H9 (cell line): ENCODE results near the gene ATXN3L. TPM values are rescaled to one million over a fixed set of nuclear protein-coding genes. Genes with fewer than 3 reads are reported as not detected.

Source experiments
- DNase-seq: peaks from one replicate; pipeline ENCODE4 v3.0.0-alpha.2; 2017
- H2AFZ ChIP-seq: one replicate; pipeline ENCODE4 v1.6.1; 2013; ENCODE audit warnings: mild to moderate bottlenecking, low read length, control low read depth, moderate library complexity
- H2AK5ac ChIP-seq: 2 replicates; pipeline ENCODE4 v1.6.1; 2013; ENCODE audit warnings: low read length, control low read depth, mixed read lengths; ENCODE audit not compliant: insufficient read length
- H2BK120ac ChIP-seq: one replicate; pipeline ENCODE4 v1.6.1; 2013; ENCODE audit warnings: low read depth, mild to moderate bottlenecking, low read length, control low read depth, inconsistent platforms; ENCODE audit not compliant: poor library complexity, severe bottlenecking
- H2BK12ac ChIP-seq: 2 replicates; pipeline ENCODE4 v1.6.1; 2013; ENCODE audit warnings: low read length, control low read depth, mixed read lengths, low read depth; ENCODE audit not compliant: insufficient read length
- H2BK15ac ChIP-seq: 2 replicates; pipeline ENCODE4 v1.6.1; 2013; ENCODE audit warnings: low read depth, low read length, control low read depth
- H2BK20ac ChIP-seq: one replicate; pipeline ENCODE4 v1.6.1; 2013; ENCODE audit warnings: low read depth, mild to moderate bottlenecking, low read length, control low read depth, inconsistent platforms; ENCODE audit not compliant: poor library complexity, severe bottlenecking
- H2BK5ac ChIP-seq: 2 replicates; pipeline ENCODE4 v1.6.1; 2013; ENCODE audit warnings: low read length, control low read depth, mixed read lengths; ENCODE audit not compliant: insufficient read length
- H3K14ac ChIP-seq: 2 replicates; pipeline ENCODE4 v1.6.1; 2013; ENCODE audit warnings: low read length, control low read depth; ENCODE audit not compliant: insufficient read depth
- H3K18ac ChIP-seq: 2 replicates; pipeline ENCODE4 v1.6.1; 2013; ENCODE audit warnings: low read depth, mild to moderate bottlenecking, mixed read lengths, low read length, control low read depth; ENCODE audit not compliant: insufficient read length
- H3K23ac ChIP-seq: 2 replicates; pipeline ENCODE4 v1.6.1; 2013; ENCODE audit warnings: low read length, control low read depth, mixed read lengths, low read depth; ENCODE audit not compliant: insufficient read length
- H3K23me2 ChIP-seq: 2 replicates; pipeline ENCODE4 v1.6.1; 2013; ENCODE audit warnings: low read depth, mild to moderate bottlenecking, mixed read lengths, low read length, control low read depth; ENCODE audit not compliant: insufficient read length, poor library complexity, severe bottlenecking
- H3K27ac ChIP-seq: 2 replicates; pipeline ENCODE4 v1.5.1; 2013; ENCODE audit warnings: low read length, control low read depth, mixed read lengths, low read depth; ENCODE audit not compliant: insufficient read length
- H3K27me3 ChIP-seq: 2 replicates; pipeline ENCODE4 v1.6.1; 2013; ENCODE audit warnings: low read length, control low read depth, inconsistent platforms; ENCODE audit not compliant: insufficient read depth
- H3K4ac ChIP-seq: 2 replicates; pipeline ENCODE4 v1.6.1; 2013; ENCODE audit warnings: low read depth, mild to moderate bottlenecking, control low read depth, inconsistent platforms, low read length, moderate library complexity
- H3K4me1 ChIP-seq: 2 replicates; pipeline ENCODE4 v1.6.1; 2013; ENCODE audit warnings: low read length, control low read depth, inconsistent platforms; ENCODE audit not compliant: insufficient read depth
- H3K4me2 ChIP-seq: 2 replicates; pipeline ENCODE4 v1.6.1; 2013; ENCODE audit warnings: low read length, control low read depth, mixed read lengths; ENCODE audit not compliant: insufficient read length, insufficient read depth
- H3K56ac ChIP-seq: 2 replicates; pipeline ENCODE4 v1.6.1; 2013; ENCODE audit warnings: low read depth, mild to moderate bottlenecking, mixed read lengths, low read length, control low read depth; ENCODE audit not compliant: insufficient read length
- H3K79me1 ChIP-seq: 2 replicates; pipeline ENCODE4 v1.6.1; 2013; ENCODE audit warnings: low read depth, mild to moderate bottlenecking, moderate library complexity, low read length, control low read depth, inconsistent platforms; ENCODE audit not compliant: insufficient read depth, poor library complexity, severe bottlenecking
- H3K79me2 ChIP-seq: 2 replicates; pipeline ENCODE4 v1.6.1; 2013; ENCODE audit warnings: low read length, control low read depth, inconsistent platforms; ENCODE audit not compliant: insufficient read depth
- H3K9ac ChIP-seq: 2 replicates; pipeline ENCODE4 v1.6.1; 2013; ENCODE audit warnings: low read length, control low read depth, mixed read lengths; ENCODE audit not compliant: insufficient read length; ENCODE audit errors: extremely low read depth
- H3K9me3 ChIP-seq: one replicate; pipeline ENCODE4 v1.6.1; 2013; ENCODE audit warnings: low read depth, low read length, inconsistent platforms; ENCODE audit not compliant: control insufficient read depth
- H3T11ph ChIP-seq: one replicate; pipeline ENCODE4 v1.6.1; 2013; ENCODE audit warnings: mild to moderate bottlenecking, low read length, control low read depth, inconsistent platforms
- H4K20me1 ChIP-seq: one replicate; pipeline ENCODE4 v1.6.1; 2013; ENCODE audit not compliant: control insufficient read depth, insufficient read length, insufficient read depth
- H4K5ac ChIP-seq: 2 replicates; pipeline ENCODE4 v1.6.1; 2013; ENCODE audit warnings: low read depth, mild to moderate bottlenecking, mixed read lengths, low read length, control low read depth; ENCODE audit not compliant: insufficient read length
- H4K8ac ChIP-seq: replicated peaks from 2 replicates; pipeline ENCODE4 v1.6.1; 2013; ENCODE audit warnings: low read length, control low read depth, mixed read lengths, low read depth; ENCODE audit not compliant: insufficient read length
- H4K91ac ChIP-seq: 2 replicates; pipeline ENCODE4 v1.6.1; 2013; ENCODE audit warnings: low read depth, mild to moderate bottlenecking, moderate library complexity, mixed read lengths, low read length, control low read depth; ENCODE audit not compliant: insufficient read length
- H3K27ac Mint-ChIP-seq, 3 experiments: 2 replicates in 2 of 3; 3 replicates in 1 of 3; pipeline ENCODE4 v1.8.0; 2020 to 2021; ENCODE audit warnings: mixed read lengths in 3 of 3, mild to moderate bottlenecking in 1 of 3, moderate library complexity in 1 of 3
- H3K27me3 Mint-ChIP-seq: 2 replicates; pipeline ENCODE4 v1.8.0; 2021; ENCODE audit warnings: low read depth, mild to moderate bottlenecking, moderate library complexity, mixed read lengths
- H3K36me3 Mint-ChIP-seq, 3 experiments: 2 replicates in 2 of 3; 3 replicates in 1 of 3; pipeline ENCODE4 v1.8.0; 2020 to 2021; ENCODE audit warnings: low read depth in 3 of 3, mixed read lengths in 3 of 3; ENCODE audit not compliant: insufficient read depth in 1 of 3
- H3K4me1 Mint-ChIP-seq, 2 experiments: 2 replicates each; pipeline ENCODE4 v1.8.0; 2020; ENCODE audit warnings: mixed read lengths in 2 of 2
- H3K4me3 Mint-ChIP-seq, 2 experiments: 2 replicates in 1 of 2; 3 replicates in 1 of 2; pipeline ENCODE4 v1.8.0; 2020 to 2021; ENCODE audit warnings: mild to moderate bottlenecking in 2 of 2, mixed read lengths in 2 of 2, moderate library complexity in 1 of 2
- H3K9me3 Mint-ChIP-seq, 2 experiments: 2 replicates in 1 of 2; 3 replicates in 1 of 2; pipeline ENCODE4 v1.8.0; 2020; ENCODE audit warnings: mild to moderate bottlenecking in 2 of 2, mixed read lengths in 2 of 2, moderate library complexity in 1 of 2
- WGBS: extraction: QIAGEN DNeasy Blood & Tissue Kit; methylation state at CpG from one replicate; pipeline ENCODE4 v1.1.7; 2013; ENCODE audit warnings: missing lambda C conversion rate, low lambda C conversion rate, mixed read lengths; ENCODE audit not compliant: insufficient read length; ENCODE audit errors: extremely low coverage; 5-methylcytosine and 5-hydroxymethylcytosine counted together
- total RNA-seq: library from RNA; stranded (reverse); gene quantifications from 2 replicates; pipeline ENCODE4 v1.2.1, GENCODE V29; 2021
- TF ChIP-seq, protein P1 (sequence below): fragments of 200-600 bp; sonication (generic); conservative IDR thresholded peaks from 3 replicates; pipeline ENCODE4 v1.8.0; 2021; ENCODE audit warnings: antibody characterized with exemption, mild to moderate bottlenecking

The ATXN3L gene
- total RNA-seq, 1 experiment from 2014 or later, result not detected

DNA sequence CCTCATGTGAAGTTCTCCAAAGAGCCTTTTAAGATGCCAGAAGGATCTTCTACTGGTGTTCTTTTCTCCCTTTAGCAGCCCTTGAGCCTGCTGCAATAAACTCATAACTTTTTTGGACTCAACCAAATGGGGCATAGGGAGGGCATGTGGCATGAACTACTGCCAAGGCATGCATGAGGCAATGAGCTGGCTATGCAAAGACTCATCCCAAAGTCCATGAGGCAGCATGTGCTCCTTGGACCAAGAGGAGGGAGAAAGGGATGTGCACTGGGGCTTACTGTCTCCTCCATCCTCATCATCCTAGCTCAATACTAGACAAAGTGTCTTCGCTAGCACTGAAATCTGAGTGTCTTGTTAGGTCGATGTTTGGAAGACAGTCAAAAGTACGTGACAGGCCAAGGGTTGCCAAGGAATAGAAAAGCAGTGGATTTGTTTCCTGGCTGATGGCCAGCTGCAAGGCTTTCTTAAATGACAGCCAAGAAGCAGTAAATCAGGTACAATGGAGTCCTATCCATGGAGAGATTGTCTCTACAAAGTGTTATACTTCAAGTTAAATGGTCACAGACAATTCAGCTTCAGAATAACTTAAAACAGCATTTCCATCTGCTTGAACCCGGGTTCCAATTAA is 44.5 kb upstream of the ATXN3L start:
- H3K4me3 Mint-ChIP-seq, result no peak overlapping the region
- Histone ChIP-seq H2BK20ac (no peak overlapping the region), H3T11ph (no peak overlapping the region), H4K20me1 (no peaks in the 10 kb centered on the region), H3K4me2 (no peak overlapping the region), H2BK5ac (no peak overlapping the region), H3K23ac (no peak overlapping the region), H3K14ac (no peak overlapping the region), H3K4ac (no peak overlapping the region), H4K5ac (no peak overlapping the region), H2AFZ (no peak overlapping the region), H3K4me1 (no peaks in the 10 kb centered on the region; the same call in 1 of the 2 replicates), H2BK15ac (no peak overlapping the region), H3K27ac (no peak overlapping the region), H2BK12ac (no peak overlapping the region), H3K23me2 (no peaks in the 10 kb centered on the region), H3K27me3 (no peaks in the 10 kb centered on the region), H4K8ac (no peak overlapping the region), H3K9me3 (no peaks in the 10 kb centered on the region), H2AK5ac (no peak overlapping the region), H4K91ac (no peak overlapping the region), H2BK120ac (no peak overlapping the region), H3K18ac (no peak overlapping the region), H3K79me1 (no peaks in the 10 kb centered on the region), H3K79me2 (no peaks in the 10 kb centered on the region), H3K9ac (no peak overlapping the region), H3K56ac (no peak overlapping the region)
- H3K27ac Mint-ChIP-seq, result no peak overlapping the region
- no CpG with 5 or more reads among the region's 4 CpGs for WGBS
- no peak for DNase-seq
- peaks cover 49 to 59% of the 10 kb centered on the region in 2 experiments for H3K9me3 Mint-ChIP-seq
- no peaks in the 10 kb centered on the region for H3K27me3 Mint-ChIP-seq
- H3K36me3 Mint-ChIP-seq, result peaks cover 0 to 2% (median 0%) of the 10 kb centered on the region in 3 experiments; a peak in 1 of 7 replicates
- TF ChIP-seq, protein P1, sequence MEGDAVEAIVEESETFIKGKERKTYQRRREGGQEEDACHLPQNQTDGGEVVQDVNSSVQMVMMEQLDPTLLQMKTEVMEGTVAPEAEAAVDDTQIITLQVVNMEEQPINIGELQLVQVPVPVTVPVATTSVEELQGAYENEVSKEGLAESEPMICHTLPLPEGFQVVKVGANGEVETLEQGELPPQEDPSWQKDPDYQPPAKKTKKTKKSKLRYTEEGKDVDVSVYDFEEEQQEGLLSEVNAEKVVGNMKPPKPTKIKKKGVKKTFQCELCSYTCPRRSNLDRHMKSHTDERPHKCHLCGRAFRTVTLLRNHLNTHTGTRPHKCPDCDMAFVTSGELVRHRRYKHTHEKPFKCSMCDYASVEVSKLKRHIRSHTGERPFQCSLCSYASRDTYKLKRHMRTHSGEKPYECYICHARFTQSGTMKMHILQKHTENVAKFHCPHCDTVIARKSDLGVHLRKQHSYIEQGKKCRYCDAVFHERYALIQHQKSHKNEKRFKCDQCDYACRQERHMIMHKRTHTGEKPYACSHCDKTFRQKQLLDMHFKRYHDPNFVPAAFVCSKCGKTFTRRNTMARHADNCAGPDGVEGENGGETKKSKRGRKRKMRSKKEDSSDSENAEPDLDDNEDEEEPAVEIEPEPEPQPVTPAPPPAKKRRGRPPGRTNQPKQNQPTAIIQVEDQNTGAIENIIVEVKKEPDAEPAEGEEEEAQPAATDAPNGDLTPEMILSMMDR, result no peak
- peaks cover 9 to 14% of the 10 kb centered on the region in 2 experiments for H3K4me1 Mint-ChIP-seq
